ENCODE results near the gene TMPRSS11D.

The TMPRSS11D gene

DNA sequence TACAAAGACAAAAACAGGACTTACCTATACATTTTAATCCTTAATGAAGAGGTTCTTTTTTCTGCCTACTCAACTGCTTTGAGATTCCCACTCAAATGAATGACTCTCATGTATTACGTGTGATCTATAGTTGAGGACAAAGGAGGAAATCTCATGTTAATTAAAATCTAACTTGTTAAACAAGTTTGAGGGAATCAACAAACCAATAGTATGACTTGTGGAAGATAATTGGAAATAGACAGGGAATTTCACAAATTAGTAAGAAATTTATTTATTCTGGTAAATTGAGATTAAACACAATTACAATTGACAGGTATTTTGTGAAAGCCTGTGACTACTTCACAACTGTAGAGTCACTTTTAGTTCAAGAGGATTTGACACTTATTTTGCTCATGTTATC lies at the start of gene TMPRSS11D:
TMPRSS11D (minus strand) TSS at position 101 of the 400 bp plus-strand sequence; CDS start at position 32, 69 bp downstream.
- DNase-seq (ENCODE audit: low spot score) = no peak

GRCh38 chr4:67933038-67933437 lies 49.2 kb upstream of the TMPRSS11D start:
- no peak for DNase-seq (ENCODE audit: low spot score)

- DNase-seq (ENCODE audit: low spot score) = no peak
Observed at GRCh38 chr4:67931256-67931655, 47.5 kb upstream of the TMPRSS11D start.

DNA sequence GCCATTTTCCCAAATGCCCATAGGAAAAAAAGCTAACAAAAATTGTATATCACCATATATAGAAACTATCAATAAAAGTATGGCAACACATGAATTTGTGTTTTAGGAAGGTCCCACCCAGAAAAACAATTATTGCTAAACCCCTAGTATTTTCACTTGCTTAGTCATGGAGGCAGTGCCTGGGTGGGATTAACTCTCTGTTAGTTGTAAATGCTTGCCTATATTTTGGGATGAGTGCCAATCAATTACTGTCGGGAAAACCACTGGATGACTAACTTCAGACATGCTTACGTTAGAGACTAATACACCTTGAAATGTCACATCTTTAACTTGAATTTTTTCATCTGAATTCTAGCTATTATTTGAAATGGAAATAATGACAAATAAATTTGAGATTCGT lies 45.6 kb upstream of the TMPRSS11D start:
- DNase-seq (ENCODE audit: low spot score) = no peak

- no peak for DNase-seq (ENCODE audit: low spot score)
Observed at GRCh38 chr4:67928546-67928945, 44.7 kb upstream of the TMPRSS11D start.

- DNase-seq (ENCODE audit: low spot score) = no peak
Observed at GRCh38 chr4:67927251-67927650, 43.4 kb upstream of the TMPRSS11D start.

GRCh38 chr4:67926485-67926884 lies 42.7 kb upstream of the TMPRSS11D start:
- no peak for DNase-seq (ENCODE audit: low spot score)

GRCh38 chr4:67922697-67923096 lies 38.9 kb upstream of the TMPRSS11D start:
- DNase-seq (ENCODE audit: low spot score) = no peak

DNA sequence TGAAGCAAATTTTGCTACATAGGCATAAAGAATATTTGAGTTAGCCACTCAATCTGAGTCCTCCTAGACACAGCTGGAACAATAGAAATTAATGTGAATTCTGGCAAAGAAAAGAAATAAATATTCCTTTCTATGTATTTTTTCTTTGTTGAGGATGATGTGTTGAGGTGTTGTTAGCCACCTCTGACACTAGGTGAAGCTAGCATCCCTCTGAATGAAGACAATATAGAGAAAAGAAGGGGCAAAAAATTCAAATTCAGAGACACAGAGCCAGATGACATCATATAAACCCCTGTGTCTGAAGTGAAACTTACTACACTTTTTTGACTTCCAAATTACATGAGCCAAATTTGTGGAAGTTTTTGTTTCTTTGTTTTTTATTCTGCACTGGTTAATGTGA lies 34.6 kb upstream of the TMPRSS11D start:
- no peak for DNase-seq (ENCODE audit: low spot score)

- DNase-seq (ENCODE audit: low spot score) = no peak
Observed at GRCh38 chr4:67915400-67915966, 31.7 kb upstream of the TMPRSS11D start.

- DNase-seq (ENCODE audit: low spot score) = no peak
Observed at GRCh38 chr4:67912080-67912479, 28.3 kb upstream of the TMPRSS11D start.

DNA sequence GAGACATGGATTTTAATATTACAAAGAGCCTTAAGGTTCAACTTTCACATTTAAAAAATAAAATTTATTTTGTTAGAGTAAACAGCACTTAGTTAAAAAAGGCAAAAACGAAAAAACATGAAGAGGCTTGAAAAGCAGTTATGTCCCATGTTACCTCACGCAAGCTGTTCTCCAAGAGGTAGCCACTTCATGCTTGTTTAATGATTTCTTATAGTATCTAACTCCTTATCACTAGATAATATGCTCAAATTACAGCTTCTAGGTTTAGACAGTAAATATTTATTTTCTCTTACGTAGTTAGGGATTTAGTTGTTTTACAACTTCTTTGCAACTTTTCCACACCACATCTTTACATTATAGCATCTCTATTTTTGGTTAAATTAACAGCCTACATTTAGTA lies 27.8 kb upstream of the TMPRSS11D start:
- no peak for DNase-seq (ENCODE audit: low spot score)

GRCh38 chr4:67911141-67911540 lies 27.3 kb upstream of the TMPRSS11D start:
- DNase-seq (ENCODE audit: low spot score) = no peak

GRCh38 chr4:67910585-67910905 lies 26.7 kb upstream of the TMPRSS11D start:
- no peak for DNase-seq (ENCODE audit: low spot score)

DNA sequence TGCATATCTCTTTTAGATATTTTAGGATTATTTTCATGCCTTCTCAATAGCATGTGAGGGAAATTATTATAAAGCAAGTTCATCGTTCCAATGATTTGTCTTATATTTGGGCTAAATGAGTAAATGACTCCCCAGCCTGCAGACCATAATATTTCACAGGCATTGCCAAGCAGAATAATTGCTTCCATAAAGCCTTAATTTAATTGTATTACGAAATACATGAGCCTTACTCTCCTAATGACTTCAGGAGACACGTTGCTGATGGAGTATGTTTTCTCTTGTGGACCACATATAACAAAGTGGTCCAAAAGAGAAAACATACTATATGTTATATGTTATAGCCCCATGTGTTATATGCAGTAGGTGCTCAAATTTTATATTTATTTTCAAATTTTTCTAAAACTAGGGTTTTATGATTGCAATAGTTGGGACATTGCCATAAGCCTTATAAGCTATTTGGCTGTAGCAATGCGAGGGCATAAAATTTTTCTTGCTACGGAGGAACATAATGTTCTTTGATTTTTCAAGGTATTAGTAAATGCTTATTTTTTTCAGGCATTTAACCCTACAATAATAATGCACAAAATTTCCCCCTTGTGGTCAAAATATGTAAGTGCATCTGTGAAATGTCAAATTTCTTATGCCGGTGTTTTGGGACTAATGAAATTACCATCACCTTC lies 26.2 kb upstream of the TMPRSS11D start:
- DNase-seq (ENCODE audit: low spot score) = no peak

GRCh38 chr4:67907650-67908049 lies 23.8 kb upstream of the TMPRSS11D start:
- no peak for DNase-seq (ENCODE audit: low spot score)

DNA sequence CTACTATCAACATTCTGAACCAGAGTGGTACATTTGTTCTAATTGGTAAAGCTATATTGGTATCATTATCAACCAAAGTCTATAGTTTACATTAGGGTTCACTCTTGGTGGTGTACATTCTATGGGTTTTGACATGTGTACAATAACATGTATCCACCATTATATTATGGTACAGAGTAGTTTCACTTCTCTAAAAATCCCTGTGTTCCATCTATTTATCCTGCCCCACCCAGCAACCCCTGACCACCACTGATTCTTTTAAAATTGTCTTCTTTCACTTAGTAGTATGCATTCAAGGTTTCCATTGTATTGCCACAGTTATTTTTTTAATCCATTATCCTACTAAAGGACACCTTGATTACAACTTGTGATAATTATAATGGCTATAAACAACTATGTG lies 15.3 kb upstream of the TMPRSS11D start:
- DNase-seq (ENCODE audit: low spot score) = no peak

DNA sequence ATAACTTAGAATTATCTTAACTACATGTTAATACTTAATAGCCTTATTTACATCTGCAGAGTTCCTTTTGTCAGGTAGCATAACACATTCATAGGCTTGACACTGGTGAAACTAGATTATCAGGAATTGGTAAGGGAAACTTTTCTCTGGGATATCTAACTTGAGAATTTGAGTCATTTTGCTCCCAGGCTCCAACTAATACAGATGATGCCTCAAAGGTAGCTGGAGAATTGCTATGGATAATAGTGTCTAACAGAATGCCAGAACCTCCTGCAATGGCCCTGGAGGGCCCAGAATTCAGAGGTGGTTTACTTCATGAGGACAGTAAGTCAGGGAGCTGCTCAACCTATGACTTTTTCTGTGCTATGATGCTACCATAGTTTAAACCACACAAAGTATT lies 13.9 kb upstream of the TMPRSS11D start:
- no peak for DNase-seq (ENCODE audit: low spot score)

DNA sequence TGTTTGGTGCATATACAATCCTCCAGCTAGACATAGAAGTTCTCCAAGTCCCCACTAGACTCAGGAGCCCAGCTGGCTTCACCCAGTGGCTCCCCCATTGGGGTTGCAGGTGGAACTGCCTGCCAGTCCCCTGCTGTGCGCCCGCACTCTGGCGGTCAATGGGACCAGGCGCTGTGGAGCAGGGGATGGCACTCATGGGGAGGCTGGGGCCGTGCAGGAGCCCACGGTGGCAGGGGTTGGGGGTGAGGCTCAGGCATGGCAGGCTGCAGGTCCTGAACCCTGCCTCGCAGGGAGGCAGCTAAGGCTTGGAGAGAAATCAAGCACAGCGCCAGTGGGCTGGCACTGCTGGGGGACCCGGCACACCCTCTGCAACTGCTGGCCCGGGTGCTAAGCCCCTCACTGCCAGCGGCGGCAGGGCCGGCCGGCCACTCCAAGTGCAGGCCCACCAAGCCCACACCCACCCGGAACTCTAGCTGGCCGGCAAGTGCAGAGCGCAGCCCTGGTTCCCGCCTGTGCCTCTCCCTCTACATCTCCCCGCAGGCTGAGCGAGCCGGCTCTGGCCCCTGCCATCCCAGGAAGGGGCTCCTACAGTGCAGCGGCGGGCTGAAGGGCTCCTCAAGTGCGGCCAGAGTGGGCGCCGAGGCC lies 12.7 kb upstream of the TMPRSS11D start:
- no peak for DNase-seq (ENCODE audit: low spot score)

- no peak for DNase-seq (ENCODE audit: low spot score)
Observed at GRCh38 chr4:67894659-67895058, 10.9 kb upstream of the TMPRSS11D start.

DNA sequence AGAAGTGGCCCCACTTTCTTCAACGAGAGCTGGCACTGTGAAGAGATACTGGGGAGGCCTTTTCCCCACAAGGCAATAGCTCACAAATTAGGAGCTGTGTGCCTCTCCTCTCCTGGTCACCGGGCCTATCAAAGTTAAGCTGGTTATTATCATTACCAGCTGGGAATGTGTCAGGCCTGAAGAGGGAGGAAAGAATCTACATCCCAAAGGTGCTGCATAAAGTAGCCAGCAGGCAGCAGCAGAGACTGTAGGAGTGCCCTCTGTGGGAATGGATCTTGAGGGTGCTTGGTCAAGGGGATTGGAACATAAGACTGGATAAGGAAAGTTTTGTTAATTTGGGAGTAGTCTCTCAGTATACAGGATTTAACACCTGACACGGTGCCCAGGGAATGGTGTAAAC lies 9.1 kb upstream of the TMPRSS11D start:
- DNase-seq (ENCODE audit: low spot score) = no peak

DNA sequence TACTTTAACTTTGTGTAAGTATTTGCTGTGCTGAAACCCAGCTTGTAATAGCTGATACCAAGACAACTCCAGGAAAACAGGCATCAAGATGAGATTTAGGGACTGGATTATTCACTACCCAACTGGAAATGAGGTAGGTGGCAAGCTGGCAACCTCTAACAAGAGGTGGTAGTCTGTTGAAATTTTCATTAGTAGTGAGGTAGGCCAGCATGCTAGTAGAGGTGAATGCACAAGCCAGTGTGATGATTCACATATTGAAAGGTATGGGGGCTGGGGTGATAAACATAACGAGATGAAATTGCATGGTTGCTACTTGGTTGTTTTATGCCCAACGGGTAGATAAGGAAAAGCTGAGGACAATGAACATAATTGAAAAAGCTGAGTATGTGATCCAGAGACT lies 8.5 kb upstream of the TMPRSS11D start:
- DNase-seq (ENCODE audit: low spot score) = no peak

GRCh38 chr4:67891645-67892044 lies 7.8 kb upstream of the TMPRSS11D start:
- DNase-seq (ENCODE audit: low spot score) = no peak

- no peak for DNase-seq (ENCODE audit: low spot score)
Observed at GRCh38 chr4:67886281-67886680, 2.5 kb upstream of the TMPRSS11D start.
